HG02852 (cell line): Measurements from ENCODE around the gene CARNS1.

ENCODE experiments used
- ATAC-seq: cut with Tn5 transposase; IDR thresholded peaks from one replicate; pipeline ENCODE4 v1.9.1; 2021; ENCODE audit warnings: mild to moderate bottlenecking, moderate library complexity; ENCODE audit not compliant: unreplicated experiment

The CARNS1 gene

GRCh38 chr11:67440229-67441097 lies 25.0 kb downstream of the CARNS1 start:
- ATAC-seq: no peak

- no peak for ATAC-seq
Observed at GRCh38 chr11:67441098-67441563, 25.7 kb downstream of the CARNS1 start.

GRCh38 chr11:67441731-67442351 lies 26.4 kb downstream of the CARNS1 start:
- ATAC-seq: no peak

- ATAC-seq: no peak
Observed at GRCh38 chr11:67442504-67443404, 27.3 kb downstream of the CARNS1 start.

GRCh38 chr11:67445515-67445914 lies 30.0 kb downstream of the CARNS1 start:
- ATAC-seq: no peak

GRCh38 chr11:67448220-67448609 lies 32.7 kb downstream of the CARNS1 start:
- ATAC-seq: no peak

- no peak for ATAC-seq
Observed at GRCh38 chr11:67449116-67449844, 33.8 kb downstream of the CARNS1 start.

GRCh38 chr11:67450796-67451657 lies 35.5 kb downstream of the CARNS1 start:
- no peak for ATAC-seq

- ATAC-seq: no peak
Observed at GRCh38 chr11:67451658-67451976, 36.1 kb downstream of the CARNS1 start.

- ATAC-seq: no peak
Observed at GRCh38 chr11:67452141-67452952, 36.9 kb downstream of the CARNS1 start, which contains the start of gene GPR152. GPR152 (minus strand) TSS chr11:67452729; CDS start chr11:67452724, 5 bp downstream.

- ATAC-seq: no peak
Observed at GRCh38 chr11:67453816-67454732, 38.6 kb downstream of the CARNS1 start.

GRCh38 chr11:67455054-67455453 lies 39.6 kb downstream of the CARNS1 start, which contains the start of gene CABP4:
CABP4 (plus strand) TSS chr11:67455354; CDS start chr11:67455424, 70 bp downstream.
- no peak for ATAC-seq

GRCh38 chr11:67456068-67456705 lies 40.7 kb downstream of the CARNS1 start:
- ATAC-seq: no peak

- no peak for ATAC-seq
Observed at GRCh38 chr11:67457453-67457852, 42.0 kb downstream of the CARNS1 start.

- ATAC-seq: no peak
Observed at GRCh38 chr11:67458266-67458665, 42.8 kb downstream of the CARNS1 start.

- ATAC-seq: no peak
Observed at GRCh38 chr11:67463186-67463585, 47.7 kb downstream of the CARNS1 start.
